ENCODE data around the gene RNPC3.

RNPC3 gene

DNA sequence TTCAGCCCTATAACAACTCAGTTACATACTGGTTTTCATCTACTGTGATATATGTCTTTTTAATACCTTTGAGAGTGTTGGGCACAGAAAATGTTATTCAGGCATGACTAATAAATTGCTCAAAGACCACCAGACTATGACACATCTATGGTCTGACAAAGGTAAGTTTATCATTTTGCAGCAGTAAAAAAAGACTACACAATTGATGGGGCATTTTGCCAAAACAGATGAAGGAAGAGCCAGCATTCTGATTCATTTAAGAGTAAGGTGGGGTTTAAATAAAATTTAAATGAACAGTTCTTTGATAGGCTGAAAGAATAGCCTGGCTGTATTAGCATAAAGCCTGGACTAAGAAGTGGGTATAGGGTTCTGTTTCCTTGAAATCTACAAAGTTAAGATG, 8.8 kb upstream of the RNPC3 start:
- peak; percentile 58 for TF ChIP-seq NFIC (IDR thresholded peaks at IDR 0.05)
- TF ChIP-seq CREB1 (IDR thresholded peaks at IDR 0.05; ENCODE audit: low read depth): no peak

- no peak for TF ChIP-seq TCF12 (IDR thresholded peaks at IDR 0.05; ENCODE audit: low read depth)
- TF ChIP-seq EGR1 (IDR thresholded peaks at IDR 0.05): no peak
- TF ChIP-seq EP300 (IDR thresholded peaks at IDR 0.05; ENCODE audit: borderline replicate concordance): no peak
- no peak for TF ChIP-seq YY1 (IDR thresholded peaks at IDR 0.05; ENCODE audit: low read depth)
- no peak for TF ChIP-seq NFIC (IDR thresholded peaks at IDR 0.05)
- TF ChIP-seq, protein P1, sequence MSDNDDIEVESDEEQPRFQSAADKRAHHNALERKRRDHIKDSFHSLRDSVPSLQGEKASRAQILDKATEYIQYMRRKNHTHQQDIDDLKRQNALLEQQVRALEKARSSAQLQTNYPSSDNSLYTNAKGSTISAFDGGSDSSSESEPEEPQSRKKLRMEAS (IDR thresholded peaks at IDR 0.05): no peak
- TF ChIP-seq TAF1 (IDR thresholded peaks at IDR 0.05; ENCODE audit: low read depth): no peak
- TF ChIP-seq RAD21 (IDR thresholded peaks at IDR 0.05; ENCODE audit: low read depth): no peak
Measured at GRCh38 chr1:103517380-103518047, 8.0 kb upstream of the RNPC3 start.

DNA sequence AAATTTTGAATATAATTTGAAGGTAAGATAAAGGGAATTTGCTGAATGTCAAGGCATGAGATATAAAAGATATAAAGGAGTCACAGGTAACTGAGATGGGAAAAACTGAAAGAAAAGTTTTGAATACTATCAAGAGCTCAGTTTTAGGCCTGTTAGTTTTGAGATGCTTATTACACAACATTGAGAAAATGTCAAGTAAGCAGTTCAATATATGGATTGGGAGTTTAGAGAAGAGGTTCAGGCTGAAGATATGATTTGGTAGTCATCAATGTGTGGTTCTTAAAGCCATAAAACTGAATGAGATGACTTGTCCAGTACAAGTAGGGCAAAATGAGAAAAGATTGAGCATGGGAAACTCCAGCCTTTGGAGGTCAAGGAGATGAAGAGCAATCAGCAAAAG, 4.7 kb upstream of the RNPC3 start:
- no peak for TF ChIP-seq TCF12 (IDR thresholded peaks at IDR 0.05; ENCODE audit: low read depth)

GRCh38 chr1:103523346-103523745, 2.2 kb upstream of the RNPC3 start:
- TF ChIP-seq CEBPB (IDR thresholded peaks at IDR 0.05) (no peak), EP300 (IDR thresholded peaks at IDR 0.05; ENCODE audit: borderline replicate concordance) (no peak), FOXM1 (IDR thresholded peaks at IDR 0.05; ENCODE audit: borderline replicate concordance, low read depth) (no peak), RAD21 (IDR thresholded peaks at IDR 0.05; ENCODE audit: low read depth) (no peak), TCF12 (IDR thresholded peaks at IDR 0.05; ENCODE audit: low read depth) (no peak), TAF1 (IDR thresholded peaks at IDR 0.05; ENCODE audit: low read depth) (no peak), CREB1 (IDR thresholded peaks at IDR 0.05; ENCODE audit: low read depth) (no peak), EGR1 (IDR thresholded peaks at IDR 0.05) (no peak), ZBTB7A (IDR thresholded peaks at IDR 0.05; ENCODE audit: low read depth) (no peak), NFIC (IDR thresholded peaks at IDR 0.05) (no peak)
- TF ChIP-seq, protein P1 (IDR thresholded peaks at IDR 0.05): no peak
- TF ChIP-seq, protein P2, sequence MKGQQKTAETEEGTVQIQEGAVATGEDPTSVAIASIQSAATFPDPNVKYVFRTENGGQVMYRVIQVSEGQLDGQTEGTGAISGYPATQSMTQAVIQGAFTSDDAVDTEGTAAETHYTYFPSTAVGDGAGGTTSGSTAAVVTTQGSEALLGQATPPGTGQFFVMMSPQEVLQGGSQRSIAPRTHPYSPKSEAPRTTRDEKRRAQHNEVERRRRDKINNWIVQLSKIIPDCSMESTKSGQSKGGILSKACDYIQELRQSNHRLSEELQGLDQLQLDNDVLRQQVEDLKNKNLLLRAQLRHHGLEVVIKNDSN (IDR thresholded peaks at IDR 0.05): no peak
- TF ChIP-seq, protein P3, sequence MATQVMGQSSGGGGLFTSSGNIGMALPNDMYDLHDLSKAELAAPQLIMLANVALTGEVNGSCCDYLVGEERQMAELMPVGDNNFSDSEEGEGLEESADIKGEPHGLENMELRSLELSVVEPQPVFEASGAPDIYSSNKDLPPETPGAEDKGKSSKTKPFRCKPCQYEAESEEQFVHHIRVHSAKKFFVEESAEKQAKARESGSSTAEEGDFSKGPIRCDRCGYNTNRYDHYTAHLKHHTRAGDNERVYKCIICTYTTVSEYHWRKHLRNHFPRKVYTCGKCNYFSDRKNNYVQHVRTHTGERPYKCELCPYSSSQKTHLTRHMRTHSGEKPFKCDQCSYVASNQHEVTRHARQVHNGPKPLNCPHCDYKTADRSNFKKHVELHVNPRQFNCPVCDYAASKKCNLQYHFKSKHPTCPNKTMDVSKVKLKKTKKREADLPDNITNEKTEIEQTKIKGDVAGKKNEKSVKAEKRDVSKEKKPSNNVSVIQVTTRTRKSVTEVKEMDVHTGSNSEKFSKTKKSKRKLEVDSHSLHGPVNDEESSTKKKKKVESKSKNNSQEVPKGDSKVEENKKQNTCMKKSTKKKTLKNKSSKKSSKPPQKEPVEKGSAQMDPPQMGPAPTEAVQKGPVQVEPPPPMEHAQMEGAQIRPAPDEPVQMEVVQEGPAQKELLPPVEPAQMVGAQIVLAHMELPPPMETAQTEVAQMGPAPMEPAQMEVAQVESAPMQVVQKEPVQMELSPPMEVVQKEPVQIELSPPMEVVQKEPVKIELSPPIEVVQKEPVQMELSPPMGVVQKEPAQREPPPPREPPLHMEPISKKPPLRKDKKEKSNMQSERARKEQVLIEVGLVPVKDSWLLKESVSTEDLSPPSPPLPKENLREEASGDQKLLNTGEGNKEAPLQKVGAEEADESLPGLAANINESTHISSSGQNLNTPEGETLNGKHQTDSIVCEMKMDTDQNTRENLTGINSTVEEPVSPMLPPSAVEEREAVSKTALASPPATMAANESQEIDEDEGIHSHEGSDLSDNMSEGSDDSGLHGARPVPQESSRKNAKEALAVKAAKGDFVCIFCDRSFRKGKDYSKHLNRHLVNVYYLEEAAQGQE (IDR thresholded peaks at IDR 0.05; ENCODE audit: low read depth): no peak

- TF ChIP-seq CEBPB (IDR thresholded peaks at IDR 0.05) (no peak), TAF1 (IDR thresholded peaks at IDR 0.05; ENCODE audit: low read depth) (no peak)
Measured at GRCh38 chr1:103525114-103525606, 339 bp upstream of the RNPC3 start.

- TF ChIP-seq CREB1 (IDR thresholded peaks at IDR 0.05; ENCODE audit: low read depth) (no peak), CEBPB (IDR thresholded peaks at IDR 0.05) (no peak), YY1 (IDR thresholded peaks at IDR 0.05; ENCODE audit: low read depth) (no peak), FOXM1 (IDR thresholded peaks at IDR 0.05; ENCODE audit: borderline replicate concordance, low read depth) (no peak)
- TF ChIP-seq, protein P2 (IDR thresholded peaks at IDR 0.05): no peak
Measured at GRCh38 chr1:103527331-103527730, 1.8 kb downstream of the RNPC3 start.

DNA sequence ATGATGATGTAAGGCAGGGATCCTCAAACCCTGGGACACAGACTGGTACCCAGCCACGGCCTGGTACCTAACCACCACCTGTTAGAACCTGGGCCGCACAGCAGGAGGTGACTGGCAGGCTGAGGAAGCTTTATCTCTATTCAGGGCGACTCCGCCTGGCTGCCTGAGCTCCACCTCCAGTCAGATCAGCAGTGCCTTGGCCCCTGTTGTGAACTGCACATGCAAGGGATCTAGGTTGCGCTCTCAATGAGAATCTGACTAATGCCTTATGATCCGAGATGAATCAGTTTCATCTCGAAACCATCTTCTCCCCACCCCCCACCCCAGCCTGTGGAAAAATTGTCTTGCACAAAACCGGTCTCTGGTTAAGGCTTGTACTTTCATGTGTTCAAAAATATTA, 4.2 kb downstream of the RNPC3 start:
- TF ChIP-seq CREB1 (IDR thresholded peaks at IDR 0.05; ENCODE audit: low read depth): no peak

DNA sequence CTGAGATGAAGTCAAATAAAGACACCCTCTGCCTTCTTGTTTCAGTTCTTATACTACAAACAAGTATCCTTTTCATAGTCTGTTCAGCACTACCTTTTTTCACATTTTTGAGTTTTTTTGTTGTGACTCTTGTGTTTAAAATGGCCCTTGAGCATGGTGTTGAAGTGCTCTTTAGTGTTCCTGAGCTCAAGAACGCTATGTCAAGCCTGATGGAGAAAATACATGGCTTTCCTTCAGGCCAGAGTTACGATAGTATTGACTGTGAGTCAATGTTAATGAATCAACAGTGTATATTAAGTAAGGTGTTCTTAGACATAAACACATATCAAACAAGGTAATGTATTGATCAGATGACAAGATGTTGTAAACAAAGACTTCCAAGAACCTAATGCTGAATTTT, 12.7 kb downstream of the RNPC3 start:
- TF ChIP-seq CREB1 (IDR thresholded peaks at IDR 0.05; ENCODE audit: low read depth) (no peak), TAF1 (IDR thresholded peaks at IDR 0.05; ENCODE audit: low read depth) (no peak)
- TF ChIP-seq, protein P3 (IDR thresholded peaks at IDR 0.05; ENCODE audit: low read depth): no peak
